AG09309 (cell line): ENCODE results near the gene SREK1.
A peak's percentile ranks its signal among the peaks of the same experiment; 100 is the strongest.
"Not testable (repeated sequence)": the region's sequence is repeated elsewhere in the genome, so short reads cannot be mapped to it uniquely, and the experiment has no call there.

ENCODE experiments used
- DNase-seq: peaks from one replicate; pipeline ENCODE4 v3.0.0-alpha.2; 2010; ENCODE audit warnings: low read depth
- H3K4me3 ChIP-seq: 2 replicates; pipeline ENCODE4 v1.5.1; 2011; ENCODE audit warnings: mild to moderate bottlenecking, low read depth, low read length, moderate library complexity; ENCODE audit not compliant: control insufficient read depth
- CTCF ChIP-seq: IDR thresholded peaks from 2 replicates; pipeline ENCODE4 v1.5.1; 2011; ENCODE audit warnings: mild to moderate bottlenecking, low read depth, low read length, inconsistent platforms; ENCODE audit not compliant: insufficient read depth, control insufficient read depth; ENCODE audit errors: missing control alignments

Gene SREK1

GRCh38 chr5:66209794-66210193 lies 65.7 kb downstream of the SREK1 start:
- no peak for DNase-seq
- H3K4me3 ChIP-seq: no peak overlapping the region
- no peak for TF ChIP-seq CTCF

GRCh38 chr5:66213533-66213932 lies 69.4 kb downstream of the SREK1 start:
- TF ChIP-seq CTCF: no peak
- no peak for DNase-seq
- H3K4me3 ChIP-seq: no peak overlapping the region

GRCh38 chr5:66222455-66222854 lies 78.4 kb downstream of the SREK1 start:
- H3K4me3 ChIP-seq: no peak overlapping the region
- no peak for DNase-seq
- no peak for TF ChIP-seq CTCF

GRCh38 chr5:66222896-66223295 lies 78.8 kb downstream of the SREK1 start:
- DNase-seq, H3K4me3 ChIP-seq: not testable (repeated sequence)

- peak; percentile 46 for TF ChIP-seq CTCF
- DNase-seq: no peak
- no peak overlapping the region for H3K4me3 ChIP-seq
Observed at GRCh38 chr5:66223637-66224036, 79.5 kb downstream of the SREK1 start.

GRCh38 chr5:66224274-66224673 lies 80.2 kb downstream of the SREK1 start:
- no peak for DNase-seq
- no peak overlapping the region for H3K4me3 ChIP-seq
- no peak for TF ChIP-seq CTCF

- no peak overlapping the region for H3K4me3 ChIP-seq
- no peak for TF ChIP-seq CTCF
- no peak for DNase-seq
Observed at GRCh38 chr5:66224773-66225553, 80.9 kb downstream of the SREK1 start.
